Measurements from ENCODE around the gene NPAS3. TPM values are rescaled to one million over a fixed set of nuclear protein-coding genes. Genes with fewer than 3 reads are reported as not detected.

Gene NPAS3
- total RNA-seq, 2 donors from 2014 or later = 0.33 to 0.78 TPM

- Histone ChIP-seq H3K27me3 (no peaks in the 10 kb centered on the region), H3K27ac (no peak overlapping the region), H3K36me3 (replicated peaks in 1 of 2; ENCODE audit: insufficient read depth in 1 of 2, low read depth in 2 of 2) (no peaks in the 10 kb centered on the region), H3K4me1 (no peaks in the 10 kb centered on the region), H3K4me3 (no peak overlapping the region), H3K9me3 (no peaks in the 10 kb centered on the region)
- no peak for DNase-seq
- WGBS, 2 donors = 60 to 75% methylated on average over 5 of the region's 5 CpGs
- ATAC-seq = no peak
- TF ChIP-seq POLR2A (IDR thresholded peaks at IDR 0.05) = no peak
- no peak for TF ChIP-seq CTCF (IDR thresholded peaks at IDR 0.05)
- intact Hi-C loops (cut with DNase I) = no loop called here
Observed at GRCh38 chr14:33413381-33413780, 474.7 kb downstream of the NPAS3 start.

- DNase-seq (no peak), ATAC-seq (no peak)
- WGBS, 2 donors = 46 to 66% methylated on average over 3 of the region's 3 CpGs
- H3K36me3 ChIP-seq (replicated peaks in 1 of 2; ENCODE audit: insufficient read depth in 1 of 2, low read depth in 2 of 2) = no peaks in the 10 kb centered on the region
- no peaks in the 10 kb centered on the region for H3K4me1 ChIP-seq
- H3K4me3 ChIP-seq = no peak overlapping the region
- intact Hi-C loops (cut with DNase I) = no loop called here
- TF ChIP-seq CTCF (IDR thresholded peaks at IDR 0.05) = no peak
- TF ChIP-seq POLR2A (IDR thresholded peaks at IDR 0.05) = no peak
- H3K9me3 ChIP-seq = no peaks in the 10 kb centered on the region
- no peak overlapping the region for H3K27ac ChIP-seq
- no peaks in the 10 kb centered on the region for H3K27me3 ChIP-seq
Observed at GRCh38 chr14:33414041-33414440, 475.4 kb downstream of the NPAS3 start.

- H3K27ac ChIP-seq = no peak overlapping the region
- no peaks in the 10 kb centered on the region for H3K4me1 ChIP-seq
- no peaks in the 10 kb centered on the region for H3K27me3 ChIP-seq
- DNase-seq = no peak
- intact Hi-C loops (cut with DNase I) = no loop called here
- no peak for TF ChIP-seq CTCF (IDR thresholded peaks at IDR 0.05)
- TF ChIP-seq POLR2A (IDR thresholded peaks at IDR 0.05) = no peak
- ATAC-seq = no peak
- WGBS, 2 donors = 96 to 100% methylated on average over 1 of the region's 1 CpG
- H3K4me3 ChIP-seq = no peak overlapping the region
- no peaks in the 10 kb centered on the region for H3K36me3 ChIP-seq (replicated peaks in 1 of 2; ENCODE audit: insufficient read depth in 1 of 2, low read depth in 2 of 2)
- H3K9me3 ChIP-seq = no peaks in the 10 kb centered on the region
Observed at GRCh38 chr14:33420051-33420627, 481.5 kb downstream of the NPAS3 start.

- 43 to 53% methylated on average over 7 of the region's 7 CpGs for WGBS, 2 donors
Observed at GRCh38 chr14:33430414-33431035, 491.8 kb downstream of the NPAS3 start.

More at GRCh38 chr14:33430414-33431035, 491.8 kb downstream of the NPAS3 start:
- TF ChIP-seq POLR2A (IDR thresholded peaks at IDR 0.05) (no peak), CTCF (IDR thresholded peaks at IDR 0.05) (no peak)
- ATAC-seq = no peak
- no peaks in the 10 kb centered on the region for H3K9me3 ChIP-seq
- no peak for DNase-seq
- intact Hi-C loops (cut with DNase I) = no loop called here
- H3K27ac ChIP-seq = no peak overlapping the region
- no peaks in the 10 kb centered on the region for H3K36me3 ChIP-seq (replicated peaks in 1 of 2; ENCODE audit: insufficient read depth in 1 of 2, low read depth in 2 of 2)
- no peaks in the 10 kb centered on the region for H3K27me3 ChIP-seq
- H3K4me1 ChIP-seq = no peaks in the 10 kb centered on the region
- no peak overlapping the region for H3K4me3 ChIP-seq
